ENCODE measurements around the gene PRPSAP2.
"Not testable (repeated sequence)": the region's sequence is repeated elsewhere in the genome, so short reads cannot be mapped to it uniquely, and the experiment has no call there.

Gene PRPSAP2

DNA sequence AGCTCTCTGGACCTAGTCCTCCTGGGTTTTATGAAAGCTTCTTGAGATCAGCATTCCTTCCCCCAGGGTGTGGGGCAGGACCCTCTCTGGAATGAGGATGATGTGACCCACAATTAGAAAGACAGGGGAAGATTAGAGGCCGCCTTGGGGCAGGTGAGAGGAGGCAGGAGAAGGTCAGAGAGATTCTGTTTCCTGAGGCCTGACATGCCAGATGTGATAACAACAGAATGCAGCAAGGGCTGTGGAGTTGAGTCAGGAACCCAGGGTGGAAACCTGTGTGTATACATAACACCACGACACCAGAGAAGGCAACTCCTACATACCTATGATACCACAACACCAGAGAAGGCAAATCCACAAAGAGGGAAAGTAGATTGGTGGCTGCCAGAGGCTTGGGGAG lies 88.6 kb downstream of the PRPSAP2 start:
- DNase-seq: no peak

DNA sequence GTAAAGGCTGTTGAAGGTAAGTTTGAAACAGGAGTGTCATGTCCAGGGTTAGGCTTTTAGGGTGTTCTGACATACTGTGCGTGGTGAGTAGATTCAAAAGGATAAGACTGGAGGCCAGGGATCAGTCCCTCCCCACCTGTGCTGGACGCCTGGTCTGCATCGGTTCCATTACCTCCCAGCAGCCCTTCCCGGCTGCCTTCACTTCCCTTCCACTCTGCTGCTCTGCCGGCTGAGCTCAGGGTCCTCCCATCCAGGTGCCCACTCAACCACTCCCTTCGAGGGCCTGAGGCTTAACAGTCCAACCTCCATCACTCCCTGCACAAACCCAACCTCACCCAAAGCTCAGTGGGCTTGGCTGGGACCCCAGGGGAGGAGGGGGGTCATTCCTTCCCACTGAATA lies 89.9 kb downstream of the PRPSAP2 start:
- no peak for DNase-seq

- DNase-seq: no peak
These were observed 90.6 kb downstream of the PRPSAP2 start for GRCh38 chr17:18948476-18949006.

DNA sequence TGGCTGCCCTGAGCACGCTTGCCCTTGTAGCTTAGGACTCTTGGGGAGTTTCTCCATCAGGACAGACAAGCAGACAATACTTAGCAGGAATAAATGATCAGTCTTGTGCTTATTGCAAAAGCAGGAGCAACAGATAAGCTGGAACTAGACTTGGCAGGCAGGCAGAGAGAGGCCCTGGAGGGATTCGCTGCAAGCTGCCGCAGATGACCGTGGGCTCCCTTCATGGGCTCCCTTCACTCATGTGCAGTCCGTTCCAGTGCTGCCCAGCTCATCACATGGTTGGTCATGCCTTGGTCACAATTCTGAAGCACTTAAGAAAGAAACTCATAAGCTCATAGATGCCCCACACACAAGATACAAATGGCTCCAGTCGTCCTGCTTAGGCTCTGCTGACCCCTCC lies 91.6 kb downstream of the PRPSAP2 start:
- DNase-seq: no peak

- DNase-seq: no peak
These were observed 92.4 kb downstream of the PRPSAP2 start for GRCh38 chr17:18950346-18950745.

DNA sequence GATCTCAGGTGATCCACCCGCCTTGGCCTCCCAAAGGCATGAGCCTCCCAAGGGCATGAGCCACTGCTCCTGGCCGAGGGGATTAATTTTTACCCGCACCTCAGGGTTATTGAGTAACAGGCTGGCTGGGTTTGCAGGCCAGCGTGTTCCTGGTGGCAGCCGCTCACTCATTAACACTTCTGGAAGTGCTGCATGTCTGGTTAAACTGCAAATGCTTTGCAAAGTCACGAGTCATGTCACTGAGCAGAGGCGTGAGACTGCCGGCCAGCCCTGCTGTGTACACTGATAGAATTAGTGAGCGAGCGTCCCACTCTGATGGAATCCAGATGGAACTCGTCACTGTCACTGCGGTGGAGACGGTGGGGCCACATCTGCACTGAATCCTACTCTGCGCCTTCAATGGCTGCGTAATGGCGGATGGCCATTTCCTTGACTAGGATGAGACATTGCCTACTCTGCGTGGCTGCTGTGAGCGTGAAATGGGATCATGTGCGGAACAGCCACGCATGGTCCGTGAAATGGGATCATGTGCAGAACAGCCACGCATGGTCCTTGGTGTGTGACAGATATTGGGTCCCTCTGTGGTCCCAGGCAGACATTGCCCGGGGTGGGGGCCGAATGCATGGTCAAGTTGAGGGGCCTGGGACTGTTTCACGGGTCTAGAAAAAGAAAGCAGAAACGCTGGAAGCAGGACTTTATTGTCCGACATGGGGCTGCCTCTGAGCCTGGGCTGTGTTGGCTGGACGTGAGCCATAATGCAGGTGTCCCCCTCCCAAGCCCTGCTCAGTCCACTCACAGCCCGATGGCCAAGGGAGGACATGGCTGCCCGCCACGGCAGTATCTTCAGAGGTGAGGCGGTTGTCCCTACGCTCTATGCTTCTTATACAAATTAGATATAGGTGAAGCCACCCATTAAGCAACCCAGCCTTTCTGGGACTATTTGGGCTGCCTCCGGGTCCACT lies 93.3 kb downstream of the PRPSAP2 start:
- no peak for DNase-seq

GRCh38 chr17:18951941-18952842 lies 94.3 kb downstream of the PRPSAP2 start, which contains the start of gene SLC5A10:
TSS of gene SLC5A10 (plus strand) at chr17:18952165. CDS start at chr17:18952206, 41 bp downstream.
- no peak for DNase-seq

DNA sequence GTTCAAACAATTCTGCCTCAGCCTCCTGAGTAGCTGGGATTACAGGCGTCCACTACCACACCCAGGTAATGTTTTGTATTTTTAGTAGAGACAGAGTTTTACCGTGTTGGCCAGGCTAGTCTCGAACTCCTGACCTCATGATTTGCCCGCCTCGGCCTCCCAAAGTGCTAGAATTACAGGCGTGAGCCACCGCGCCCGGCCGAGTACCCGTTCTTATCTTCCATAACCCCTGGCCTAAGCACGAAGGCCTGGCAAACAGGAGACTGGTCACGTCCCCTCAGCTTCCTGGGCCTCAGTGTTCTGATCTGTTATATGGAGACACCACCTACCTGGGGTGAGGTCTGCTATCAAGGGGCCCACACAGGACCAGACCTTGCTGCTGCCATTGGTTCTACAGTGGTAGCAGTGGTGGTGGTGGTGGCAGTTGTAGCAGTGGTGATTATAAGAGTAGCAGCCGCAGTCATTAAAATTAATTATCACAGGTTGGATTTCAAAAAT lies 95.3 kb downstream of the PRPSAP2 start:
- DNase-seq: no peak

GRCh38 chr17:18954321-18954720 lies 96.4 kb downstream of the PRPSAP2 start:
- no peak for DNase-seq

GRCh38 chr17:18955009-18955408 lies 97.1 kb downstream of the PRPSAP2 start:
- DNase-seq: no peak

GRCh38 chr17:18956021-18956420 lies 98.1 kb downstream of the PRPSAP2 start:
- not testable (repeated sequence) for DNase-seq

DNA sequence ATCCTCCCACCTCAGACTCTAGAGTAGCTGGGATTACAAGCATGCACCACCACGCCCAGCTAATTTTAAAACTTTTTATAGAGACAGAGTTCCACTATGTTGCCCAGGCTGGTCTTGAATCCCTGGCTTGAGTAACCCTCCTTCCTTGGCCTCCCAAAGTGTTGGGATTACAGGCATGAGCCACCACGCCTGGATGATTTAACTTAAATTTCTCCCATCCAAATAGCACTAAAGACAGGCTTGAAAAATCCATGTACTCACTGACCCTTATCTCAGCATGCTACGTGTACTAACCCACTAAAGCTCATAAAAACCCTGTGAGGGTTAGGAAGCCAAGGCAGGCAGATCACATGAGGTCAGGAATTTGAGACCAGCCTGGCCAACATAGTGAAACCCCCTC lies 98.7 kb downstream of the PRPSAP2 start:
- no peak for DNase-seq

DNA sequence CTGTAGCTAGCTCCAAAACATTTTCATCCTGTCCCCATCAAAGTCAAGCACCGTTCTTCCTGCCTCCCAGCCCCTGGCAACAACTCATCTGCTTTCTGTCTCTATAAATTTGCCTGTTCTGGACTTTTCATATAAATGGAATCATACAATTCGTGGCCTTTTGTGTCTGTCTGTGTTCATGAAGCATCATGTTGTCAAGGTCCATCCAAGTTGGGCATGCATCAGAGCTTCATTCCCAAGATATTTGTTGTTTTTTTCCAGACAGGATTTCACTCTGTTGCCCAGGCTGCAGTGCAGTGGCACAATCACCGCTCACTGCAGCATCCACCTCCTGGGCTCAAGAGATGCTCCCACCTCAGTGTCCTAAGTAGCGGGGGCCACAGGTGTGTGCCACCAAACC lies 99.9 kb downstream of the PRPSAP2 start:
- no peak for DNase-seq

- no peak for DNase-seq
These were observed 100.7 kb downstream of the PRPSAP2 start for GRCh38 chr17:18958611-18959010.

DNA sequence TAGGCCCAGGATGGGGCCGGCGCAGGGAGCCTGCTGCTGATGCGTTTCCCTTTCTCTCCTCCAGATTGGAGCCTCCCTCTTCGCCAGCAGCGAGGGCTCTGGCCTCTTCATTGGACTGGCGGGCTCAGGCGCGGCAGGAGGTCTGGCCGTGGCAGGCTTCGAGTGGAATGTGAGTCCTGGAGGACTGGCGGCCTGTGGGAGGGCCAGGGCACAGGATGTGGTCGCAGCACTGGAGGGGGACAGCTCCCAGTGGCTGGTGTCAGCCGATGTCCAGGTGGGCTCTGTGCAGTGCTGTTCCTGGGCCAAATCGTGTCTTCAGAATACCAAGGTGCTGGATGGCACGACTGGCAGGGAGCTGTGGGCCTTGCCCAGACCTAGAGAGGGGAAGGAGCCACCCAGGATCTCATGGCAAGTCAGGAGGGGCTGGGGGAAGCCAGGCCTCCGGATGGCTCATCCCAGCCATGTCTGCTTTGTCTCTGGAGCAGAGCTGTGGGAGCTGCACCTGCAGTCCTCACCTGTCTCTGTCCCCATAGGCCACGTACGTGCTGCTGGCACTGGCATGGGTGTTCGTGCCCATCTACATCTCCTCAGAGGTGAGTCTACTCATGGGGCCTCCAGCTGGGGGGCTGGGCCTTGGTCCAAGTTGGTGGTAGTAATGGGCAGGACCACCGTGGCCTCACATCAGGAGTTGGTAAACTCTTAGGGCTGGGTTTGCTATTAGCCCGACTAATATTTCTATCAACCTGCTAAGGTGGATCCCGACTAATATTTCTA lies 101.3 kb downstream of the PRPSAP2 start:
- DNase-seq: no peak

GRCh38 chr17:18959845-18960240 lies 101.9 kb downstream of the PRPSAP2 start:
- no peak for DNase-seq

DNA sequence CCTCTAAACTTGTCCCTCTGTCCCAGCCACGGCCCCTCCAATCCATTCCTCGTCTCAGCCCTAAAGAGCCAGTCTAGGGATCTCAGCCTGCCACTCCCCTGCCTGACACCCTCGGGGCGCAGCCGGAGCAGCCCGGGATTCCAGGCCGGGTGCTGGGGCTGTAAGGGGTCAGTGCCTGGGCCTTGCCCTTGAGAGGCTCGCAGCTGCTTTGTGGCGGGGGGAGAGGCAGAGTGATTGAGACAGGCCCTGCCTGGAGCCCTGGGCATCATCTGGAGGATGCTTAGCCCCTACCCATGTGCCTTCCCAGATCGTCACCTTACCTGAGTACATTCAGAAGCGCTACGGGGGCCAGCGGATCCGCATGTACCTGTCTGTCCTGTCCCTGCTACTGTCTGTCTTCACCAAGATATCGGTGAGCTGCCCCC lies 102.3 kb downstream of the PRPSAP2 start:
- DNase-seq: no peak

GRCh38 chr17:18960803-18961511 lies 103.0 kb downstream of the PRPSAP2 start:
- DNase-seq: peak; percentile 88 to 89

DNA sequence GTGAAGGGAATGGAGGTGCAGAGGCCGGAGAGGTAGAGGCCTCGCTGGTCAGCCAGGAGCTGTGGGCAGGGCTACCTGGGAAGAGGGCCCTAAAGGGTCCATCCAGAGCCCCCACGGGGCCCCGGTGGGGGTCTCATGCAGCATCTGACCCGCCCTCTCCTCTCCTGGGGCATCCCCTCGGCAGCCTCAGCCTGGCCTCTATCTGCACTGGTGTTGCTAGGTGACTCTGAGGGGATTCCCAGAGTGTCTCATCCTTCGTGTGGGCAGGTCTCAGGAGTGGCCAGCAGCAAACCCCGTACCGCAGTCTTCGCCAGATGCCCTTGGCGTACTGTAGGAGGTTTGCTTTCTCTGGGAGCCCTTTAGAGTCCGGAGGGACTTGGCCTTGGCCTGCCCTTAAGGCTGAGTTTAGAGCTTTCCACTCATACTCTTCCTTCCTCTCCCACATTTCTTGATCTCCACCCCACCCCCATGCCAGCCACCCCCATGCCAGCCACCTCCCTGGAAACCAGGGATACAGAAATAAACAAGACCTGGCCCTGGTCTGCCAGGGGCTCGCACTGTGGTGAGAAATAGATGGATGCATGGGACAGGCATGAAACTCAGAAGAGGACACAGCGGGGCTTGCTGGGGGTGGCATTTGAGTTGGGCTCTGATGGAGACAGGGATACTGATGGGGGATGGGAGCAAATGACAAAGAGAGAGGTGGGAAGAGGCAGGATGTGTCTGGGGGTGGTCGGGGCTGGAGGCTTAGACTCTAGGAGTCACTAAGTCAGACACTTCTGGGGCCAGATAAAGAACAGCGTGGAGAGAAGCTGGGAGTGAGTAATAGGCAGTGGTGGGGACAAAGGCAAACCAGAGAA lies 103.9 kb downstream of the PRPSAP2 start:
- no peak for DNase-seq

GRCh38 chr17:18962494-18962815 lies 104.5 kb downstream of the PRPSAP2 start:
- DNase-seq: no peak
